Measurements from ENCODE around the gene METAP1. TPM values are rescaled to one million over a fixed set of nuclear protein-coding genes. Genes with fewer than 3 reads are reported as not detected.
"Not testable (repeated sequence)": the region's sequence is repeated elsewhere in the genome, so short reads cannot be mapped to it uniquely, and the experiment has no call there.

Gene METAP1
- total RNA-seq, 2 donors from 2014 or later = 58.7 to 59.2 TPM

- DNase-seq (no peak), ATAC-seq (no peak)
- intact Hi-C loops (cut with DNase I, micrococcal nuclease) = no loop called here
Measured at GRCh38 chr4:98994474-98995182, 893 bp upstream of the METAP1 start.

- intact Hi-C loops (cut with DNase I, micrococcal nuclease) = no loop called here
- peak in 1 of 2 donors; percentile 24 for DNase-seq
- ATAC-seq = no peak
Measured at GRCh38 chr4:98996056-98996764, 689 bp downstream of the METAP1 start.

DNA sequence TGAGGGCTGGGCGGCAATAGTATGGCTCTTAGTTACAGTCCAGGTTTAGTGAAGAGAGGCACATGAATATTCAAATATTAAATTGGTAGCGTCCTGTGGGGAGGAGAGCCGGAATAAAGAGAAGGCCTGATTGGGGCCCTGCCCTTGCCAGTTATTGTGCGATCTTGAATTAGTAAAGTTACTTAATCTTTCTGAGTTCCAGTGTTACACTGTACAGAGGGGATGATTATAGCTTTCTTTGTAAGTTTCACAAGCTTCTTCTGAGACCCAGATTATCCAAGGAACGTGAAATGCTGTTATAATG lies 1.2 kb downstream of the METAP1 start:
- no peak for DNase-seq
- ATAC-seq = no peak
- intact Hi-C loops (cut with DNase I, micrococcal nuclease) = no loop called here

DNA sequence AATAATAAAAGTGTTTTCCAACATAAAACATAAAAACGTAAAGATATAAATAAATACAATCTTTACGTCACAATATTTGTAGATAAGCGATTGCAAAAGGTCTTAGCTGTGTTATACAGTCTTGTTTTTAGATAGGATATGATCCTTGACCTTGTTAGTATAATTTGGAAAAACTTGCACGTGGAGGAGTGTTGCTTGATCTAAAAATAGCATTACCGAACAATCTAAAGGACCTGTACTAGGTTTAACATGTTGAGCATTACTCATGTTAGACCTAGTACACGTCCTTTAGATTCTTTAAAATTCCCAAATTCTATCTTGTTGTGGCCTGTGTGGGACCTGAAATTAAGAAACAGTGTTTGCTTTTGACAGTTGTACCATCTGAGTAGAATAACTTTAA lies 1.6 kb downstream of the METAP1 start:
- ATAC-seq (no peak), DNase-seq (no peak)
- intact Hi-C loops (cut with DNase I, micrococcal nuclease) = no loop called here

DNA sequence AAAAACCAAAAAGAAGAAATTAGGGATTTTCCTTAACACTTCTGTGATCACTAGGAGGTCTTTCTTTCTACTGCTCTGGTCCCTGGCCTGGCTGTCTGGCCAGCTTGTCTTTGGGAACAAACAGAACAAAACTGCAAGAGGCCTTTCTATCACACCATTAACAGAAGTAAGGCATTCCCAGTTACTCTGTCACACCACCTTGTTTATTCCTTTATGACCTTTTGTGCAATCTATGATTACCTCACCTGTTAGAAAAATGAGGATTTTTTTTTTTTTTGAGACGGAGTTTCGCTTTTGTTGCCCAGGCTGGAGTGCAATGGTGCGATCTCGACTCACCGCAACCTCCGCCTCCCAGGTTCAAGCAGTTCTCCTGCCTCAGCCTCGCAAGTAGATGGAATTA lies 3.0 kb downstream of the METAP1 start:
- ATAC-seq = peak; percentile 13
- intact Hi-C loops (cut with DNase I, micrococcal nuclease) = no loop called here

GRCh38 chr4:99002279-99002678 lies 6.8 kb downstream of the METAP1 start:
- ATAC-seq = no peak
- intact Hi-C loops (cut with DNase I, micrococcal nuclease) = loop anchor here in 1 of 2 donors (10.0 kb wide), 1 partner anchor 53 kb away; no protein-coding TSS in a partner anchor
- no peak for DNase-seq

More for the DNA sequence above, 3.0 kb downstream of the METAP1 start:
- DNase-seq = no peak

DNA sequence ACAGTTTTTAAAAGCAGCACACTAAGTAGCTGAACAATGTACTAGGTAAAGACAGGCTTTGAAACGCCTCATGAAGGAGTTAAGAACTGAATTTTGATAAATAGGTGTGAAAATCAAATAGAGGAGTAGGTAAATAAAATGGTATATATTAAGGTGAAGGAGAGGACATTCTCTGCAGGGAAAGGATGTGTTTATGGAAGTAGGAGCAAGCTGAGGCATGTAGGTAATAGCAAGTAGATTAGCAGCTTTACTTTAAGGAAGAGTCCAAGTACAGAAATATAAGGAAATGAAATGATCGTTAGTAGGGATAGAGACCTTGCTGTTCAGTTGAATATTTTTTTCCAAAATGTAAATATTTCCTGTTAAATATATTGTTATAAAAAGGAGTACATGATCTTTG lies 12.5 kb downstream of the METAP1 start:
- no peak for DNase-seq
- intact Hi-C loops (cut with DNase I, micrococcal nuclease) = loop anchor here in 1 of 2 donors (10.0 kb wide), 1 partner anchor 47 kb away; no protein-coding TSS in a partner anchor
- peak; percentile 39 for ATAC-seq

GRCh38 chr4:99011910-99012309 lies 16.4 kb downstream of the METAP1 start:
- DNase-seq = no peak
- ATAC-seq = no peak
- intact Hi-C loops (cut with DNase I, micrococcal nuclease) = no loop called here

DNA sequence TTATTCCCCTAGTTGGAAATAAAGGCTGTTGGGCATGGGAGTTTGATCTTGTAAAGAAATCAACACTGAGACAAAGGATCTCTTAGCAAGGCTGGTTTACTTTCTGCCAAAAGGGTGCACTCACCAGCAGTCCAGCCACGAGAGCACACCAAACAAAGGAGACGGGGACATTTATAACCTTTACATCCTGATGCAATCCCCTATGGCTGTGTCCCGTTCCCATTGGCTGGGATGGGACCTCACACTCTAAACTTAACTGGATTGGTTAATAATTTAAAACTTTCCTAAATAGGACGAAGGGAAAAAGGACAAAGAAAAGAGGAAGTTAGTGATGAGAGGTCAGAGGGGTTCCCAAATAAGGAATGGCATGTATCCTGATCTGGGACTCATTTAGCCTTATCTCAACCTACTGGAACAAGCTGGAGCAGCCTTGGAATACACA lies 17.9 kb downstream of the METAP1 start:
- ATAC-seq = peak; percentile 69
- DNase-seq = no peak
- intact Hi-C loops (cut with DNase I, micrococcal nuclease) = no loop called here

DNA sequence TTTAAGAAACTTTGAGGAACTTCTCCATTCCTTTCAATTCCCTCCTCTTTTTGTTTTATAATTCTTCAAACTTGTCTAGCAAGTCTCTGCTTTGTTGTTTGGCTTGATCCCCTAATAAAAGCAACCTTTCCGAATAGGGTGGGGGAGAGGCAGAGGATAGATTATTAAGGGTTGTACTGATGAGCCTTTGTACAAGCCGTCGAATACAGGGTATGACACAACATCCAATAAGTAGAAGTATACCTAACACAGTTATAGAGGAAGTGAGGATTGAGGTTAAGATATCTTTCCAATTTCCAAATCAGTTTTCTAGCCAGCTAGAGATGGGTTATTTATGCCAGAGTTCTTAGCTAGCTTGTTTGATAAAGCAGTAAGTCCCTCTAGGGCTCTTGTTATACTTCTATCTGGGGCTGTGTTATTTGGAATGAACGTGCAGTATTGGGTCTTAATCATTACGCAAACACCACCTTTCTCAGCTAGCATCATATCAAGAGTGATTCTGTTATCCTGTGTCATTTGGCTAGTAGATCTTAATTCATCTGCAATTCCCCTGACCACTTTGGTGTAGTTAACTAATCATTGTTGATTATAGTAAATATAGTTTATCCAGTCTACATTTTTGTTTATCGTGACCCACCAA lies 18.5 kb downstream of the METAP1 start:
- ATAC-seq (no peak), DNase-seq (no peak)
- intact Hi-C loops (cut with DNase I, micrococcal nuclease) = no loop called here

DNA sequence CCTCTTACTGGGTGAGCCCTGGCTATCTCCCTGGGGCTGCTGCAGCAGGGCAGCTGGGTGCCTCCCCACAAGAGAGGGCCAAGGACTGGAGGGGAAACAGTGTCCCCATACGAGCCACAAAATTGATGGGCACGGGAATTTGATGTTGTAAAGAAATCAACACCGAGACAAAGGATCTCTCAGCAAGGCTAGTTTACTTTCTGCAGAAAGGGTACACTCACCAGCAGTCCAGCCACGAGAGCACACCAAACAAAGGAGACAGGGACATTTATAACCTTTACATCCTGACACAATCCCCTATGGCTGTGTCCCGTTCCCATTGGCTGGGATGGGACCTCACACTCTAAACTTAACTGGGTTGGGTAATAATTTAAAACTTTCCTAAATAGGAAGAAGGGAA lies 25.9 kb downstream of the METAP1 start:
- intact Hi-C loops (cut with DNase I, micrococcal nuclease) = no loop called here
- DNase-seq (no peak), ATAC-seq (no peak)

- intact Hi-C loops (cut with DNase I, micrococcal nuclease) = no loop called here
- DNase-seq (no peak), ATAC-seq (no peak)
Measured at GRCh38 chr4:99022566-99022965, 27.0 kb downstream of the METAP1 start.

- intact Hi-C loops (cut with DNase I, micrococcal nuclease) = not testable (repeated sequence)
- DNase-seq = peak; percentile 59 to 83
- ATAC-seq = peak; percentile 72
Measured at GRCh38 chr4:99023800-99024251, 28.3 kb downstream of the METAP1 start.

DNA sequence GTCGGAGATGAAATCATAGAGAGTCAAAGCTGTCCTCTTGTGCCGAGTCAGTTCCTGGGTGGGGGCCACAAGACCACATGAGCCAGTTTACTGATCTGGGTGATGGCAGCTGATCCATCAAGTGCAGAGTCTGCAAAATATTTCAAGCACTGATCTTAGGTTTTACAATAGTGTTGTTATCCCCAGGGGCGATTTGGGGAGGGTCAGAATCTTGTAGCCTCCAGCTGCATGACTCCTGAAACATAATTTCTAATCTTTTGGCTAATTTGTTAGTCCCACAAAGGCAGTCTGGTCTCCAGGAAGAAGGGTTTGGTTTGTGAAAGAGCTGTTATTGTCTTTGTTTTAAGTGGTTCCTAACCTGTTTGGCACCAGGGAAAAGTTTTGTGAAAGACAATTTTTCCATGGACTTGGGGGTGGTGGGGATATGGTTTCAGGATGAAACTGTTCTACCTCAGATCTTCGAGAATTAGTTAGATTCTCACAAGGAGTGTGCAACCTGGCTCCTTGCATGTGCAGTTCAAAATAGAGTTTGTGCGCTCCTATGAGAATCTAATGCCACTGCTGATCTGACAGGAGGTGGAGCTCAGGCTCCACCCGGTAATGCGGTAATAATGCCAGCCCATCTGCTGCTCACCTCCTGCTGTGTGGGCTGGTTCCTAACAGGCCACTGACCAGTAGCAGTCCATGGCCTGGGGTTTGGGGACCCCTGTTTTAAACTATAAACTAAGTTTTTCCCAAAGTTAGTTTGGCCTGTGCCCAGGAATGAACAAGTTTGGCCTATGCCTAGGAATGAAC lies 29.2 kb downstream of the METAP1 start:
- DNase-seq (peak; percentile 51 to 53), ATAC-seq (peak; percentile 92)
- intact Hi-C loops (cut with DNase I, micrococcal nuclease) = no loop called here

- peak; percentile 21 for ATAC-seq
- no peak for DNase-seq
- intact Hi-C loops (cut with DNase I, micrococcal nuclease) = no loop called here
Measured at GRCh38 chr4:99025506-99025905, 30.0 kb downstream of the METAP1 start.

DNA sequence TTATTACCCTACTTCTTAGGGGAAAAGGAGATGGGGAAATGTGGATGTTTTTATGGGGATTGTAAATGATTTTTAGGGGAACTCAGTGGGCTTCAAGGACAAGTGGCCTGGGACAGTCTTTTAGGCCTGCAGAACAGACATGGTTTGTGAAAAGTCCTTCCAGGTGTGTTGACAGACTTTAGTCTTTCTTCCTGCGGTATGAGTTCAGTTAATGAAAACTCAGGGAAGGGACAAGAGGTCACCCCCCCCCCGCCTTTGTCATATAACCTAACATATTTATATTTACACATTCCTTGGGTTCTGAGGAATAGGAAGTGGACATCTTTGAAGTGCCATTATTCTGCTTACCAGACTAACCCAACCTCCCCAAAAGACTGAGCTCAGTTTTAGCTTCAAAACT lies 31.8 kb downstream of the METAP1 start:
- DNase-seq = no peak
- ATAC-seq = no peak
- intact Hi-C loops (cut with DNase I, micrococcal nuclease) = no loop called here

GRCh38 chr4:99028187-99028586 lies 32.7 kb downstream of the METAP1 start:
- intact Hi-C loops (cut with DNase I, micrococcal nuclease) = no loop called here
- ATAC-seq (peak; percentile 60), DNase-seq (no peak)

DNA sequence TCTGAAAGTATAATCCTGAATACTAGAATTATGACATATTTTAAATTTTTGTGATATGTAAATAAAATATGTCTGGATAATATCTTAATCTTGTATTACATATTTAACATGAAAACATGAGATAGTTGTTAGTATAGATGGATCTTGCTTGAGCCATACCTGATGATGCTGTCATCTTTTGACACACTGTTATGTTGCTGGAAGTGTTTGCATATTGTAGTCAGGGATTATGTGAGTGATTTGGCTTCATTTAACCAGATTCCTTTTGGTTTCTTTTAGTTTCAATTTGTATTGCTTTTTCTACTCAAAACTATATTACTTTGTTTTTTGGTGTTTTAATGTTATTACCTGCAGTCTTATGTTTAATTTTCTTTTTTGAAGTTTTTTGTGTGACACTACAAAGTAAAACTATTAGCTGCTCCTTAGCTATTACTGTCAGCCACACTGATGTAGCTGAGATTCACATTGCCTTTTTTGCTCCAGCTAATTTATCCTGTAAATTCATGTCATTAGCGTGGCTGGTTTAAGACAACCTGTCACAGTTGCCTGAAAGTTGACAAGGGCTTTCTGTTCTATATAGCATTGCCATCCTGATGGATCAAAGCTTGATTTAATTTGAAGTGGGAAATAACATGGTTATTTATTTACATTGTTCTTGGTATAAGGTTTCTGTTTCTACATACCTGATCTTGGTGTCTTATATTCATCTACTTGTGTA lies 33.7 kb downstream of the METAP1 start:
- intact Hi-C loops (cut with DNase I, micrococcal nuclease) = no loop called here
- DNase-seq = no peak
- no peak for ATAC-seq

- intact Hi-C loops (cut with DNase I, micrococcal nuclease) = no loop called here
- ATAC-seq (no peak), DNase-seq (no peak)
Measured at GRCh38 chr4:99029852-99030251, 34.3 kb downstream of the METAP1 start.

Data from left colon (tissue), 2 donors.